Astrocyte (in vitro differentiated cells and primary cell): Measurements from ENCODE around the gene ARL13B.

ENCODE experiments used
- CTCF ChIP-seq: IDR thresholded peaks from 2 replicates; pipeline ENCODE4 v1.5.1; 2011; ENCODE audit warnings: low read depth, mild to moderate bottlenecking, inconsistent platforms, low read length, moderate library complexity; ENCODE audit not compliant: insufficient read depth
- EZH2 ChIP-seq: IDR thresholded peaks from 2 replicates; pipeline ENCODE4 v1.6.1; 2012; ENCODE audit warnings: mild to moderate bottlenecking, low read length, inconsistent platforms; ENCODE audit not compliant: insufficient read depth

DNA sequence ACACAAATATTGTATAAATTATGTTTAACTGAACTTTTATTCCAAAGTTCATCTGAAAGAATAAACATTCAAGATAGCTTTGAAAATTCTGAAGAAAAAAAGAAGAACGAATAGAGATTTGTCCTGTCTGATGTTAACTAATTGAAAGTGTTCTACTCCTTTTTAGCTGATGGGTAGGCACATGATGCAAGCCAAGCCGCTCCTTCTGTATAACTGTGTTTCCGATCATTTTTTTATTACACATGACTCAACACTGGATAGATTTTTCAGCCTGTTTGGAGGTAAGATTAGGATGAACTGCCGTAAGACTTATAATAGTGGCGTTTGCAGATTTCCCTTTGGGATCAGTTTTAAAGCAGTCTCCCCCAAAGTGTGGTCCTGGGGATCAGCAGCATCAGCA is 101.9 kb downstream of the ARL13B start:
- no peak for TF ChIP-seq CTCF
- TF ChIP-seq EZH2, result no peak
